A549 treated with CORT108297 at 1 μM for 4 hours (cell line): ENCODE measurements around the gene PCDHGB3. TPM values are rescaled to one million over a fixed set of nuclear protein-coding genes. Genes with fewer than 3 reads are reported as not detected.

Experiments
- total RNA-seq: library from RNA; stranded (reverse); fragments of 200-300 nt; extraction: Qiagen RNA extraction; gene quantifications from 5 replicates; pipeline ENCODE4 v1.2.3, GENCODE V29; 2022

PCDHGB3 gene
- total RNA-seq, 1 experiment from 2014 or later: 0.24 TPM

DNA sequence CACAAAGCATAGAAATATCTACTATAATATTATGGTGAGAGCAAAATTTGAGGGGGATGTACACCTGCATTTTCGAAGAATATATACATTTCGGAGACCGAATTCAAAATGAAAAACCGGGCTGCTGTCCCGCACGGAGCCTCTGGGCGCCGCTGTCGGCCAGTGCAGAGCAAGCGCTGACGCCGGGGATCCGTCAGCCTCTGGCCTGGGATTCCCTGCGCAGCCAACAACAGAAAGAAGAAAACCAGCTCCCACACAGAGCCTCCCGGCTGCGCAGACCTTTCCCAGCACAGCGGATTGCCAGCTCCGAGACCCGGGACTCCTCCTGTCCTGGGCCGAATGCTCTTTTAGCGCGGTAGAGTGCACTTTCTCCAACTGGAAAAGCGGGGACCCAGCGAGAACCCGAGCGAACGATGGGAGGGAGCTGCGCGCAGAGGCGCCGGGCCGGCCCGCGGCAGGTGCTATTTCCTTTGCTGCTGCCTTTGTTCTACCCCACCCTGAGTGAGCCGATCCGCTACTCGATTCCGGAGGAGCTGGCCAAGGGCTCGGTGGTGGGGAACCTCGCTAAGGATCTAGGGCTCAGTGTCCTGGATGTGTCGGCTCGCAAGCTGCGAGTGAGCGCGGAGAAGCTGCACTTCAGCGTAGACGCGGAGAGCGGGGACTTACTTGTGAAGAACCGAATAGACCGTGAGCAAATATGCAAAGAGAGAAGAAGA is 37.9 kb downstream of the PCDHGB3 start, which contains the start of gene PCDHGB6:
PCDHGB6 (plus strand) TSS at position 232 of the 716 bp plus-strand sequence; CDS start at position 414, 182 bp downstream.

DNA sequence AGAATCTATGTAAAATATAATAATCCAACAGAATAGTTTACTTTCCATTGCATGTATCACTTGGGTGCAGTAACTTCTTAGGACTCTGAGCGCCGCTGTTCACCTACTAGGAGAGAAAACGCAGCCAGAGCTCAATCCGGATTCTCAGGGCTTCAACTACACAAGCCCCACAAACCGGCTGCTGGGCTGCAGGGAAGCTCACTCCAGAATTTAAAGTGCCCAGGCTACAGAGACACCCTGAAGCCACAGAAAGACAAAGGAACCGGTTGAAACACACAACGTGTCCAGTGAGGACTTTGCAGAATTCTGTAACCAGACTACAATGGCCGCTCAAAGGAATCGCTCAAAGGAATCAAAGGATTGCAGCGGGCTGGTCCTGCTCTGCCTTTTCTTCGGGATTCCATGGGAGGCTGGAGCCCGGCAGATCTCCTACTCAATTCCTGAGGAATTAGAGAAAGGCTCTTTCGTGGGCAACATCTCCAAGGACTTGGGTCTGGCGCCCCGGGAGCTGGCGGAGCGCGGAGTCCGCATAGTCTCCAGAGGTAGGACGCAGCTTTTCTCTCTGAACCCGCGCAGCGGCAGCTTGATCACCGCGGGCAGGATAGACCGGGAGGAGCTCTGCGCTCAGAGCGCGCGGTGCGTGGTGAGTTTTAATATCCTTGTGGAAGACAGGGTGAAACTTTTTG is 43.0 kb downstream of the PCDHGB3 start, which contains the start of gene PCDHGA10:
PCDHGA10 (plus strand) TSS at position 134 of the 686 bp plus-strand sequence; CDS start at position 323, 189 bp downstream.

DNA sequence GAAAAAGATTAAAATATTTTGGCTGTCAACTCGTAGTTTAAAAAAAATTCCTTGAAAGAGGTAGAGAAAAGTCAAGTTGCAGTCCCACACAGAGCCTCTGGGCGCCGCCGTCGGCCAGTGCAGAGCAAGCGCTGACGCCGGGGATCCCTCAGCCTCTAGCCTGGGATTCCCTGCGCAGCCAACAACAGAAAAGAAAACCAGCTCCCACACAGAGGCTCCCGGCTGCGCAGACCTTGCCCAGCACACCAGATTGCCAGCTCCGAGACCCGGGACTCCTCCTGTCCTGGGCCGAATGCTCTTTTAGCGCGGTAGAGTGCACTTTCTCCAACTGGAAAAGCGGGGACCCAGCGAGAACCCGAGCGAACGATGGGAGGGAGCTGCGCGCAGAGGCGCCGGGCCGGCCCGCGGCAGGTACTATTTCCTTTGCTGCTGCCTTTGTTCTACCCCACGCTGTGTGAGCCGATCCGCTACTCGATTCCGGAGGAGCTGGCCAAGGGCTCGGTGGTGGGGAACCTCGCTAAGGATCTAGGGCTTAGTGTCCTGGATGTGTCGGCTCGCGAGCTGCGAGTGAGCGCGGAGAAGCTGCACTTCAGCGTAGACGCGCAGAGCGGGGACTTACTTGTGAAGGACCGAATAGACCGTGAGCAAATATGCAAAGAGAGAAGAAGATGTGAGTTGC is 47.6 kb downstream of the PCDHGB3 start, which contains the start of gene PCDHGB7:
PCDHGB7 (plus strand) TSS at position 184 of the 679 bp plus-strand sequence; CDS start at position 367, 183 bp downstream.

DNA sequence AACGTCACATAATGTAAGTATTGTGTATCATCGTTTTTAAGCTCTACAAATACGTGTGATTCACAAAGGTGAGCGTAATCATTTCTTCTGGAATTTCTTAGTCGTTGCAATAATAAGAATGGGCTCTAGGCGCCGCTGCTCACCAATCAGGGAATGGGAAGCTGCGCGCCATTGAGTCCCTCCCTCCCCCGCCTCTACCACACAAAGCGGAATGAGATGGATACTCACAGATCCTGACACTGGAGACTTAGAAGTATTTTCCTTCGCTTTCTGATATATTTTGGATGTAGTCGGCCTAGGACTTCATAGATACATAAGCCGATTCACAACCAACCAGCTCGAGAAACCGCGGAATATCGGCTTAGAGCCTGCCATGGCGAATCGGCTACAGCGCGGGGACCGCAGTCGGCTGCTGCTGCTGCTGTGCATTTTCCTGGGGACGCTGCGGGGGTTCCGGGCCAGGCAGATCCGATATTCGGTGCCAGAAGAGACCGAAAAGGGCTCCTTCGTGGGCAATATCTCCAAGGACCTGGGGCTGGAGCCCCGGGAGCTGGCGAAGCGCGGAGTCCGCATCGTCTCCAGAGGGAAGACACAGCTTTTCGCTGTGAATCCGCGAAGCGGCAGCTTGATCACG is 50.9 kb downstream of the PCDHGB3 start, which contains the start of gene PCDHGA11:
PCDHGA11 (plus strand) TSS at position 197 of the 634 bp plus-strand sequence; CDS start at position 374, 177 bp downstream.

Other genes with a start within 250 kb of the PCDHGB3 start
- gene PCDHB4, start 248.4 kb upstream of the PCDHGB3 start, total RNA-seq: 0.06 to 0.12 TPM (median 0.07 TPM) in 4 of 5 replicates, not detected in the other
- 1.2 to 1.8 TPM (median 1.6 TPM) in 5 replicates for gene PCDHB5, start 235.0 kb upstream of the PCDHGB3 start, total RNA-seq
- gene PCDHB6, start 220.2 kb upstream of the PCDHGB3 start, total RNA-seq: 0.91 to 1.2 TPM (median 1.1 TPM) in 5 replicates
- gene PCDHB7, start 197.6 kb upstream of the PCDHGB3 start, total RNA-seq: 0.03 TPM in 1 of 5 replicates, not detected in the others
- gene PCDHB8, start 192.5 kb upstream of the PCDHGB3 start, total RNA-seq: 0.29 to 0.41 TPM (median 0.32 TPM) in 5 replicates
- 0.06 to 0.10 TPM (median 0.06 TPM) in 5 replicates for gene PCDHB16, start 187.9 kb upstream of the PCDHGB3 start, total RNA-seq
- gene PCDHB9, start 183.1 kb upstream of the PCDHGB3 start, total RNA-seq: 0.02 to 0.09 TPM (median 0.06 TPM) in 4 of 5 replicates, not detected in the other
- 0.02 to 0.03 TPM in 2 of 5 replicates, not detected in the others for gene PCDHB10, start 177.9 kb upstream of the PCDHGB3 start, total RNA-seq
- gene PCDHB11, start 170.6 kb upstream of the PCDHGB3 start, total RNA-seq: 0.05 to 0.11 TPM (median 0.07 TPM) in 5 replicates
- gene PCDHB12, start 161.5 kb upstream of the PCDHGB3 start, total RNA-seq: 0.03 to 0.04 TPM in 2 of 5 replicates, not detected in the others
- gene PCDHB13, start 156.3 kb upstream of the PCDHGB3 start, total RNA-seq: 0.03 to 0.10 TPM (median 0.05 TPM) in 5 replicates
- 0.05 to 0.16 TPM (median 0.07 TPM) in 5 replicates for gene PCDHB14, start 146.9 kb upstream of the PCDHGB3 start, total RNA-seq
- 0.02 to 0.07 TPM (median 0.06 TPM) in 3 of 5 replicates, not detected in the others for gene PCDHB15, start 124.8 kb upstream of the PCDHGB3 start, total RNA-seq
- 0.05 TPM in 1 of 5 replicates, not detected in the others for gene SLC25A2, start 66.2 kb upstream of the PCDHGB3 start, total RNA-seq
- 61.5 to 85.8 TPM (median 70.6 TPM) in 5 replicates for gene TAF7, start 49.5 kb upstream of the PCDHGB3 start, total RNA-seq
- 0.30 to 0.39 TPM (median 0.37 TPM) in 5 replicates for gene PCDHGA1, start 39.7 kb upstream of the PCDHGB3 start, total RNA-seq
- 0.55 to 0.78 TPM (median 0.63 TPM) in 5 replicates for gene PCDHGA2, start 31.5 kb upstream of the PCDHGB3 start, total RNA-seq
- gene PCDHGA3, start 26.4 kb upstream of the PCDHGB3 start, total RNA-seq: 0.04 to 0.07 TPM in 2 of 5 replicates, not detected in the others
- 1.3 to 2.0 TPM (median 1.8 TPM) in 5 replicates for gene PCDHGB1, start 20.1 kb upstream of the PCDHGB3 start, total RNA-seq
- gene PCDHGA4, start 15.2 kb upstream of the PCDHGB3 start, total RNA-seq: 0.07 to 0.17 TPM (median 0.16 TPM) in 5 replicates
- 0.06 to 0.12 TPM (median 0.08 TPM) in 5 replicates for gene PCDHGB2, start 10.2 kb upstream of the PCDHGB3 start, total RNA-seq
- gene PCDHGA5, start 6.1 kb upstream of the PCDHGB3 start, total RNA-seq: 0.07 to 0.24 TPM (median 0.15 TPM) in 5 replicates
- 0.13 to 0.27 TPM (median 0.22 TPM) in 5 replicates for gene PCDHGA6, start 3.6 kb downstream of the PCDHGB3 start, total RNA-seq
- 0.82 to 1.0 TPM (median 0.97 TPM) in 5 replicates for gene PCDHGA7, start 12.5 kb downstream of the PCDHGB3 start, total RNA-seq
- gene PCDHGB4, start 17.5 kb downstream of the PCDHGB3 start, total RNA-seq: 0.70 to 1.0 TPM (median 0.98 TPM) in 5 replicates
- gene PCDHGA8, start 22.4 kb downstream of the PCDHGB3 start, total RNA-seq: 0.02 to 0.08 TPM (median 0.03 TPM) in 5 replicates
- 2.1 to 2.6 TPM (median 2.4 TPM) in 5 replicates for gene PCDHGB5, start 27.7 kb downstream of the PCDHGB3 start, total RNA-seq
- gene PCDHGA9, start 32.5 kb downstream of the PCDHGB3 start, total RNA-seq: 0.02 to 0.09 TPM (median 0.05 TPM) in 4 of 5 replicates, not detected in the other
- gene PCDHGB6, start 37.8 kb downstream of the PCDHGB3 start, total RNA-seq: 0.03 to 0.14 TPM (median 0.09 TPM) in 5 replicates
- gene PCDHGA10, start 42.7 kb downstream of the PCDHGB3 start, total RNA-seq: 0.01 to 0.02 TPM (median 0.02 TPM) in 3 of 5 replicates, not detected in the others
- 0.03 to 0.08 TPM (median 0.06 TPM) in 4 of 5 replicates, not detected in the other for gene PCDHGB7, start 47.4 kb downstream of the PCDHGB3 start, total RNA-seq
- gene PCDHGA11, start 50.8 kb downstream of the PCDHGB3 start, total RNA-seq: 0.02 to 0.03 TPM (median 0.02 TPM) in 4 of 5 replicates, not detected in the other
- 0.02 to 0.03 TPM in 2 of 5 replicates, not detected in the others for gene PCDHGA12, start 60.3 kb downstream of the PCDHGB3 start, total RNA-seq
- gene PCDHGC3, start 105.7 kb downstream of the PCDHGB3 start, total RNA-seq: 5.0 to 6.7 TPM (median 5.6 TPM) in 5 replicates
- 0.01 to 0.05 TPM (median 0.03 TPM) in 3 of 5 replicates, not detected in the others for gene PCDHGC4, start 114.8 kb downstream of the PCDHGB3 start, total RNA-seq
- gene PCDHGC5, start 118.8 kb downstream of the PCDHGB3 start, total RNA-seq: 0.02 to 0.03 TPM (median 0.03 TPM) in 3 of 5 replicates, not detected in the others
- 98.1 to 105 TPM (median 101 TPM) in 5 replicates for gene DIAPH1, start 248.8 kb downstream of the PCDHGB3 start, total RNA-seq